Measurements from ENCODE around the gene TGFBR3L. TPM values are rescaled to one million over a fixed set of nuclear protein-coding genes. Genes with fewer than 3 reads are reported as not detected.

The TGFBR3L gene
- total RNA-seq, 4 donors from 2014 or later = not detected

DNA sequence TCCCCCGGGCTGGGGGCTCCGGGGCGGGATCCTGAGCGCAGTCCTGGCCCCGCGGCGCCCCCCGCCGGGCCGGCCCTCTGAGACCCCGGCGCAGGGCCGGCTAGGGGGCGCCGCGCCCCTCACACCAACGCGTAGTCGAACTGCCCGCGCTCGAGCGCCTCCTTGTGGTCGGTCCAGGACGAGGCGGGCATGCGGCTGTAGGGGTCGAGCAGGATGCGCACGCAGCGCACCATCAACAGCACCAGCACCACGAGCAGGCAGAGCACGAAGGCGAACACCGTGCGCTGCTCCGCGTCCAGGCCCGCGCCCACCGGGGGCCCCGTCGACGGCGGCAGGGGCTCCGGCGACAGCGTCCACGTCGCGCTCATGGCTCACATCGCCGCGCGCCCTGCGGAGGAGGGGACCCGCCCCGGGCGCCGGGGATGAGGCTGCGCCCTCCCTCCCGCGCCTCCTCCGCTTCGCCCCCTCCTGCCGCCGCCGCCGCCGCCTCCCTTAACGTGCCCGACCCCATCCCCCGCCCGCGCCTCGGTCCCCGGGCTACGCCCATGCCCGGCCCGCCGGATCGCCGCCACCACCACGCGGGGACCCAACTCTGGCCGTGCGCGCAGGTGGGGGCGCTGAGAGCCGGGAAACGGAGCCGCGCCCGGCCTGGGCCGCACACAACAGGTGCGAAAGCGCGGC is 10.7 kb downstream of the TGFBR3L start:
- H3K36me3 ChIP-seq = peaks cover 0 to 38% (median 0%) of the 10 kb centered on the region in 3 donors
- H3K27me3 ChIP-seq = no peaks in the 10 kb centered on the region
- H3K4me3 ChIP-seq = peak overlapping the region in 3 of 4 donors; percentile 26 to 61 (median 35)
- H3K9me3 ChIP-seq = no peaks in the 10 kb centered on the region
- WGBS, 2 donors = 1 to 4% methylated on average over 5 to 33 of the region's 98 CpGs
- no peak overlapping the region for H3K27ac ChIP-seq
- TF ChIP-seq EP300 (IDR thresholded peaks at IDR 0.05) = no peak
- TF ChIP-seq, protein P1, sequence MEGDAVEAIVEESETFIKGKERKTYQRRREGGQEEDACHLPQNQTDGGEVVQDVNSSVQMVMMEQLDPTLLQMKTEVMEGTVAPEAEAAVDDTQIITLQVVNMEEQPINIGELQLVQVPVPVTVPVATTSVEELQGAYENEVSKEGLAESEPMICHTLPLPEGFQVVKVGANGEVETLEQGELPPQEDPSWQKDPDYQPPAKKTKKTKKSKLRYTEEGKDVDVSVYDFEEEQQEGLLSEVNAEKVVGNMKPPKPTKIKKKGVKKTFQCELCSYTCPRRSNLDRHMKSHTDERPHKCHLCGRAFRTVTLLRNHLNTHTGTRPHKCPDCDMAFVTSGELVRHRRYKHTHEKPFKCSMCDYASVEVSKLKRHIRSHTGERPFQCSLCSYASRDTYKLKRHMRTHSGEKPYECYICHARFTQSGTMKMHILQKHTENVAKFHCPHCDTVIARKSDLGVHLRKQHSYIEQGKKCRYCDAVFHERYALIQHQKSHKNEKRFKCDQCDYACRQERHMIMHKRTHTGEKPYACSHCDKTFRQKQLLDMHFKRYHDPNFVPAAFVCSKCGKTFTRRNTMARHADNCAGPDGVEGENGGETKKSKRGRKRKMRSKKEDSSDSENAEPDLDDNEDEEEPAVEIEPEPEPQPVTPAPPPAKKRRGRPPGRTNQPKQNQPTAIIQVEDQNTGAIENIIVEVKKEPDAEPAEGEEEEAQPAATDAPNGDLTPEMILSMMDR (IDR thresholded peaks at IDR 0.05) = peak; percentile 68 to 84 (median 81)
- peak in 1 of 2 donors; percentile 59 for DNase-seq (ENCODE audit: low spot score in 2 of 2)
- H3K4me1 ChIP-seq = peaks cover 0 to 82% (median 32%) of the 10 kb centered on the region in 4 donors

DNA sequence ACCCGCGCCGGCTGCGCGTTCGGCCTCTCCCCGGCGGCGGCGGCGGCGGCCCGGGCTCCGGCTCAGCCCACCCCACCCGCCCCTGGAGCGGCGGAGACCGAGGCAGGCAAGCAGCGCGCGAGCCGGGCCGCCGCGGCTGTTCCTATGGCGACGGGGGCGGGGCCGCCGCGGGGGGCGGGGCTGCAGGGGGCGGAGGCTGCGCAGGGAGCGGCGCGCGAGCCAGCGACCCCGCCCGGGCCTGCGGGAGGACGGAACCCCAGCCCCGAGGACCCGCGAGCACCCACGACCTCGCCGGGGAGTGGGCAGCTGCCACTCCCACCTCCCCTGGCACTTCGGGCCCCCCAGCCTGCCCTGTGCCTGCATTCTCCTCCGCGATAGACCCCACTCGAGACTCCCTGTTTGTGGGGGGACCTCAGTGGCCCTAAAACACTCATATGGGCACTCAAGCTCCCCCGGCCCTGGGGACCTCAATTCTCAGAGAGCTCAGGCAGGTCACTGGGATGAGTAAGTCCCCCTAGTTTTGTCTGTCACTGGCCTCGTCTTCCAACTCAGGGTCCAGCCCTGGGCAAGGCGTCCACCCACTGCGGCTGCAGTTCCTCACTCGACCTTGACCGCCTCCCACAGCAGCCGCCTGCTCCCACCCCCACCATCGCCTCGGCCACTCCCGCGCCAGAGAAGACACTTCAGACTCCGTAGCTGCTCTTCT is 11.5 kb downstream of the TGFBR3L start, which contains the start of gene CTXN1:
TSS of gene CTXN1 (minus strand) at position 115 of the 706 bp plus-strand sequence. CDS start 597 bp downstream, outside the sequence.
- TF ChIP-seq, protein P1 (IDR thresholded peaks at IDR 0.05) = no peak
- TF ChIP-seq POLR2A (IDR thresholded peaks at IDR 0.05) (no peak), EP300 (IDR thresholded peaks at IDR 0.05) (no peak)
- WGBS, 2 donors = 20 to 25% methylated on average over 15 to 19 of the region's 65 CpGs
- H3K4me3 ChIP-seq = peak within 1 kb of the TSS; percentile 35 to 61 (median 36)
- H3K36me3 ChIP-seq = peaks cover 1 to 47% (median 2%) of the 10 kb centered on the region in 3 donors
- H3K27me3 ChIP-seq = no peaks in the 10 kb centered on the region
- peak within 1 kb of the TSS in 2 of 4 donors; percentile 32 to 71 for H3K27ac ChIP-seq
- H3K9me3 ChIP-seq = no peaks in the 10 kb centered on the region
- DNase-seq (ENCODE audit: low spot score in 2 of 2) = peak; percentile 58 to 64
- peaks cover 0 to 78% (median 32%) of the 10 kb centered on the region in 4 donors for H3K4me1 ChIP-seq

DNA sequence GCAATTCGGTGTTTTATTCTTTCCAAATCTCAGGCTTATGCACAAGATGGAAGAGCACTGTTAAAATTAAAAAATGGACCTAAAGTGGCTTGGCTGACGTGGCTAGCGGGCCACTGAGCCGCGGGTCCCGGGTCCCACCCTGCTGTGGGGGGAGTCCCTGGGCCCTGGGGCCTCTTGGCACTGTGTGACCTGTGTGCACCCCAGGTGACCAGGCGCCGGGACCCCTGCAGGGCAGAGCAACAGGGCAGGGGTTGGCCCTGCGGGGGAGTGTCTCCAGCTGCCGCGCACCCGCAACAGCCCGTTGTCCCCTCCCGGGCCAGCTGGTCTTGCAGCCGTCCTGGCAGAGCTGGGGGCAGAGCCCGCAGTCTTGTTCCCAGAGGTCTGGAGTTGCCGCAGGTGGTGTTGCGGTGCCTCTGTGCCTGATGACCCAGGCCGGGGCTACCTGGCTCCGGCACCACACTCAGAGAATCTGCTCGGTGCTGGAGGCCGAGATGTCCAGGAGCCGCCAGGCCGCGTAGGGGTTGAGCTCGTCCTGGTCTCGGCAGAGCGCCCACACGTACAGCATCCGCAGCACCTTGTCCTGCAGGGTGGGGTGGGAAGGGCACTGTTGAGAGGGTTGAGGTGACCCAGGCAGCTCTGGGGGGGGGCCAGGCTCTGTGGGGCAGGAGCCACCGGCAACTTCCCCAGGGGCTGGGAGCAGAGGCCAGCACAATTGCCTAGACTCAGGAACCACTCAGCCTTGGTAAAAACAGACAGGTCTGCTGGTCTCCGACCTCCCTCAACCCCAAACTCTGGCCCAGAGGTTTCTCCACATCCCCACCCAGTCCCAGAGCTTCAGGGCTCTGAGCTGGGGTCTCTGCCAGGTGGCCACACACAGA is 12.3 kb downstream of the TGFBR3L start:
- WGBS, 2 donors = 80 to 82% methylated on average over 29 to 30 of the region's 32 CpGs
- H3K27ac ChIP-seq = peak overlapping the region in 2 of 4 donors; percentile 84 to 87

DNA sequence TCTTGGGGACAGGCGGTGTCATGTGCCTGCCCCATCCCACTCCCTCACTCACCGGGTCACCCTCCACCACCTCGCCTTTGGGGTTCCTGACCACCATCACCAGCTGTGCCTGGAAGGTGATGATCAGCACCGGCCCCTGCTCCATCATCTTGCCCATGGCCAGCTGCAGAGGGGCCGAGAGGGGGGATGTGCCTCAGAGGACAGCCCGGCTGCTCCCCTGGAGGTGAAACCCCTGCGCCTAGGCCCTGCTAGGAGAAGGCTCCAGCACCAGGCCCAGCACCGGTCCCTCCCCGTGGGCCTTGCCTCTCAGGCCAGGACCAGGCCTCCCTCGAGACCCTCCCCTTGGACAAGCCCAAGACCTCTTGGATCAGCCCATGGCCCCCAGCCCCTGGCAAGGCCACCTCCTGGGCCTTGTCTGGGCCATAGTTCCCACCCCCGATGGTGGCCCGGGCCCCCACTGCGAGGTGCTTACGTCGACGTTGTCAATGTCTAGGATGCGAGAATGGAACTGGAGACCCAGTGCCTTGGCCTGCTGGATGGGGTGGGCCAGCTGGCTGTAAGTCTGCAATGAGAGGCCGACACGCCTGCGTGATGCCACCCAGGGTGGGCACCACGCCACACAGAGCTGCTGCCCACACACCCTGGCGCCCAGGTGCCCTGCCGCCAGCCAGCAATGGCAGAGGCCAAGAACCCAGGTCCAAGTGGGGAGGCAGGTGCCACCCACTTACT is 13.1 kb downstream of the TGFBR3L start:
- Histone ChIP-seq H3K9me3 (no peaks in the 10 kb centered on the region), H3K4me1 (peaks cover 0 to 62% (median 23%) of the 10 kb centered on the region in 4 donors), H3K27ac (peak overlapping the region; percentile 56 to 87 (median 80)), H3K4me3 (no peak overlapping the region), H3K27me3 (no peaks in the 10 kb centered on the region), H3K36me3 (peaks cover 4 to 52% (median 17%) of the 10 kb centered on the region in 3 donors)
- 87 to 88% methylated on average over 13 to 20 of the region's 23 CpGs for WGBS, 2 donors
- no peak for DNase-seq (ENCODE audit: low spot score in 2 of 2)
- TF ChIP-seq POLR2A (IDR thresholded peaks at IDR 0.05) (no peak), EP300 (IDR thresholded peaks at IDR 0.05) (no peak)
- TF ChIP-seq, protein P1 (IDR thresholded peaks at IDR 0.05) = no peak

More for the DNA sequence above, 12.3 kb downstream of the TGFBR3L start:
- Histone ChIP-seq H3K9me3 (no peaks in the 10 kb centered on the region), H3K27me3 (no peaks in the 10 kb centered on the region), H3K36me3 (peaks cover 2 to 52% (median 9%) of the 10 kb centered on the region in 3 donors), H3K4me3 (no peak overlapping the region), H3K4me1 (peaks cover 0 to 70% (median 24%) of the 10 kb centered on the region in 4 donors)
- no peak for DNase-seq (ENCODE audit: low spot score in 2 of 2)
- TF ChIP-seq, protein P1 (IDR thresholded peaks at IDR 0.05) = no peak
- no peak for TF ChIP-seq POLR2A (IDR thresholded peaks at IDR 0.05)
- no peak for TF ChIP-seq EP300 (IDR thresholded peaks at IDR 0.05)

All from tibial nerve (tissue), 4 donors.